ENCODE results near the gene JMJD1C. TPM values are rescaled to one million over a fixed set of nuclear protein-coding genes. Genes with fewer than 3 reads are reported as not detected.

JMJD1C gene
- total RNA-seq, 1 donor from 2014 or later = 62.6 TPM

GRCh38 chr10:63477927-63478326 lies 12.2 kb upstream of the JMJD1C start:
- peaks cover 17% of the 10 kb centered on the region for H3K4me1 Mint-ChIP-seq (ENCODE audit: unreplicated experiment)
- no peak overlapping the region for H3K27ac Mint-ChIP-seq
- DNase-seq (ENCODE audit: extremely low spot score, unreplicated experiment) = no peak
- H3K27me3 Mint-ChIP-seq = no peaks in the 10 kb centered on the region
- no peak for TF ChIP-seq CTCF (conservative IDR thresholded peaks at IDR 0.05)
- peaks cover 11% of the 10 kb centered on the region for H3K36me3 Mint-ChIP-seq
- H3K4me3 Mint-ChIP-seq = no peak overlapping the region
- peaks cover 5% of the 10 kb centered on the region for H3K9me3 Mint-ChIP-seq

GRCh38 chr10:63474488-63474887 lies 8.7 kb upstream of the JMJD1C start:
- no peak for TF ChIP-seq CTCF (conservative IDR thresholded peaks at IDR 0.05)
- Mint-ChIP-seq H3K27me3 (no peaks in the 10 kb centered on the region), H3K4me3 (no peak overlapping the region), H3K27ac (no peak overlapping the region), H3K4me1 (ENCODE audit: unreplicated experiment) (peaks cover 11% of the 10 kb centered on the region), H3K9me3 (peaks cover 5% of the 10 kb centered on the region), H3K36me3 (peaks cover 8% of the 10 kb centered on the region)
- no peak for DNase-seq (ENCODE audit: extremely low spot score, unreplicated experiment)

GRCh38 chr10:63470928-63471327 lies 5.2 kb upstream of the JMJD1C start:
- H3K4me1 Mint-ChIP-seq (ENCODE audit: unreplicated experiment) = peaks cover 17% of the 10 kb centered on the region
- TF ChIP-seq CTCF (conservative IDR thresholded peaks at IDR 0.05) = no peak

GRCh38 chr10:63468947-63469346 lies 3.2 kb upstream of the JMJD1C start:
- no peaks in the 10 kb centered on the region for H3K36me3 Mint-ChIP-seq
- peaks cover 3% of the 10 kb centered on the region for H3K27me3 Mint-ChIP-seq
- DNase-seq (ENCODE audit: extremely low spot score, unreplicated experiment) = no peak
- no peak for TF ChIP-seq CTCF (conservative IDR thresholded peaks at IDR 0.05)
- H3K9me3 Mint-ChIP-seq = no peaks in the 10 kb centered on the region
- H3K27ac Mint-ChIP-seq = no peak overlapping the region
- H3K4me3 Mint-ChIP-seq = no peak overlapping the region
- peaks cover 17% of the 10 kb centered on the region for H3K4me1 Mint-ChIP-seq (ENCODE audit: unreplicated experiment)

More at GRCh38 chr10:63470928-63471327, 5.2 kb upstream of the JMJD1C start:
- Mint-ChIP-seq H3K27me3 (peaks cover 3% of the 10 kb centered on the region), H3K36me3 (peaks cover 6% of the 10 kb centered on the region), H3K9me3 (peaks cover 5% of the 10 kb centered on the region), H3K4me3 (no peak overlapping the region), H3K27ac (no peak overlapping the region)
- DNase-seq (ENCODE audit: extremely low spot score, unreplicated experiment) = no peak

GRCh38 chr10:63467841-63468240 lies 2.1 kb upstream of the JMJD1C start:
- DNase-seq (ENCODE audit: extremely low spot score, unreplicated experiment) = no peak
- H3K27me3 Mint-ChIP-seq = peaks cover 3% of the 10 kb centered on the region
- H3K36me3 Mint-ChIP-seq = no peaks in the 10 kb centered on the region
- H3K27ac Mint-ChIP-seq = no peak overlapping the region
- peak overlapping the region; percentile 26 for H3K4me3 Mint-ChIP-seq
- H3K9me3 Mint-ChIP-seq = no peaks in the 10 kb centered on the region
- TF ChIP-seq CTCF (conservative IDR thresholded peaks at IDR 0.05) = no peak
- peaks cover 17% of the 10 kb centered on the region for H3K4me1 Mint-ChIP-seq (ENCODE audit: unreplicated experiment)
